T-helper 9 cell (primary cell): ENCODE measurements around the gene PODN.

ENCODE experiments used
- DNase-seq: peaks from one replicate; pipeline ENCODE4 v3.0.0-alpha.2; 2020

The PODN gene

DNA sequence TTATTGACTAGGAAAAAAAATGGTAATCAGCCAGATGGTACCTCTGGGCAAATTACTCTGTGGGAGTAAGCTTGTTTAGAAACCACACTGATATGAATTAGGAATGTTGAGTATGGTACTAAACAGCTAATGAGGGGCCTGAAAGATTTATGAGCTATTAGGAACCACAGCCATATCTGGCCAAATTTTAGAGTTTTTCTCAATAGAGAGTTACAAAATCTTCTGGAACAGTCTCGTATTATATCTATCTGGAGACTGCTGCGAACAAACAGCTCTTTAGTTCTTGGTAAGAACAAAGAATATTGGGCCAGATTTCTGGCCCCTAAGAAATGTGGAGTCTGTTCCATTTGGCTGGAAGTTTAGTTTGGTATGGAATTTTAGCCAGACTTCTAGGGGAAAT is 4.9 kb upstream of the PODN start:
- DNase-seq = no peak

DNA sequence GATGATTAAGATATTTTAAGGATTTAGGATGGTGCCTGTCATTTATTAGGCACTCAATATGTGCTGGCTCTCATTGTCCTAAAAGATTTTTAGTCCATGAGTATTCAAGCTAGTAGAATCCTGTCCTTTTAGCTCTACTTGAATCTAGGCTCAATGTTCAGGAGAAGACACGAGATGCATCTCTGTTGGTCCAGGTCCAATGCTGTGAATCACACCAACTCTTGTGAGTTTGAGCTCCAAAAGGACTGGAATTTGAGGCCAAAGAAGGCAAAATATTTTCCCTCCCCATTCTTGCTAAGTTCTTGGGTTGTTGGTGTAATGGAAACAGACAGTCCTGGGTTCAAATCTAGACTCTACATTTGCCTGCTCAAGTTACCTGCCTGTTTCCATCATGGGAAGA is 1.4 kb upstream of the PODN start:
- no peak for DNase-seq

DNA sequence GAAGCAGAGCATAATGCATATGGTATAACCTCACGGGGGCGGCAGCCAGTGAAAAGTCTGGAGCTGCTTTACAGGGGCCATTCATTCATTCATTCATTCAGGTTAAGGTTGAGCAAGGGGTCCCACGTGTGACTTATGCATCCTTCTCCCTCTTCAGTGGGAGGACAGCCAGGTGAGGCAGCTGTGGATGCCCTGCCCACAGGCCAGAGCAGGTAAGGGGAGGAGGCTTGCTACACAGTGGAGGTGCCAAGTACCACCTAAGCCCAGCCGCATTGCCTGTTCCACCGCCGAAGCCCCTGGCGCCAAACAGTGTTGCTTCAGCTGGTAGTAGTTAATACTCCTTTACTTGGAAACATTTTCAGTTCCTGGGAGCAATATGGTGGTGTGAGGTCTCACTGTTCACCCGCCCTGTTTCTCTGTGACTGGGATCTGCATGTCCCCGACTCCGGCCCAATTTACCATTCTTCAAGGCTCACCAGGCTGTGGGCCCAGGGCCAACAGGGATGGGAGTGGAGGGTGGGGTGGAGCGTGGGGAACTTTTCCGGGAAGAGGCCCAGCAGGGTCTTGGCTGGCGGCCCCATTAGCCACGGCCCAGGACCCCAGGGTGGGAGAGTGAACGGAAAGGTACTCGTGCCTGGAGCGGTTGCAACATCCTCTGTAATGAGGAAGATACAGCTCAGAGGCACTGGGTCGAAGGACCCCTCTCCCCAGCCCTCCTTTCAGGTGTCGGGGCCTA is 722 bp upstream of the PODN start:
- DNase-seq = no peak

DNA sequence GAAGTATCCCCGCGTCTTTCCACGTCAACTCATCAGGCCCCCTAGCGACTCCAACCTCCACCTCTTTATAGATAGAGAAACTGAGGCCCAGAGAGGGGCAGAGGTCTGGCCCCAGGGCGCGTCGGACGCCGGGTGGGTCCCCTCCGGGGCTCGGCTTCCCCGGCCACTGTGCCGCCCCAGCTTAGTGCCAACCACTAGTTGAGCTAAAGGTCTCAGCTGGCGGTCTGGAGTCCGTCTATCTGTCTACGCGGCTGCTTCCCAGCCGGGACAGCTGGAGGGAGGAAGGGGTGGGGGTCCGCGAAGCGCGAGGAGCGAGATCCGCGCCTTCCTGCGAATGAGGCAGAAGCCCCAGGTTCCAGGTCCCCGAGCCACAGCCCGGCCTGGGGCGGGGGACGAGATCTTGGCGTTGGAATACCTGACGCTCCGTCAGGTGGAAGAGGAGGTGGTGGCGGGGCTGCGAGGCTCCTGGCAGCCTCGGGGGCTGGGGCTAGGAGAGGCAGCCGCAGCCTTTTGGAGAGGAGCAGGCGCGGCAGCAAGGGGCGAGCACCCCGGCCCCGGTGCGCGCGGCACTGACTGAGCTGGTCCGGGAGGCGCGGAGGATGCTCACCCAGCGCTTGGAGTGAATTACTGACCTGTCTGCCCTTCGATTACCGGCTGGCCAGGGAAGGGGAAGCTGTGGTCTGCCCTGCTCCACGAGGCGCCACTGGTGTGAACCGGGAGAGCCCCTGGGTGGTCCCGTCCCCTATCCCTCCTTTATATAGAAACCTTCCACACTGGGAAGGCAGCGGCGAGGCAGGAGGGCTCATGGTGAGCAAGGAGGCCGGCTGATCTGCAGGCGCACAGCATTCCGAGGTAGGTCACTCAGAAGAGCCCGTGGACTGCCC is 937 bp downstream of the PODN start:
- DNase-seq = no peak

DNA sequence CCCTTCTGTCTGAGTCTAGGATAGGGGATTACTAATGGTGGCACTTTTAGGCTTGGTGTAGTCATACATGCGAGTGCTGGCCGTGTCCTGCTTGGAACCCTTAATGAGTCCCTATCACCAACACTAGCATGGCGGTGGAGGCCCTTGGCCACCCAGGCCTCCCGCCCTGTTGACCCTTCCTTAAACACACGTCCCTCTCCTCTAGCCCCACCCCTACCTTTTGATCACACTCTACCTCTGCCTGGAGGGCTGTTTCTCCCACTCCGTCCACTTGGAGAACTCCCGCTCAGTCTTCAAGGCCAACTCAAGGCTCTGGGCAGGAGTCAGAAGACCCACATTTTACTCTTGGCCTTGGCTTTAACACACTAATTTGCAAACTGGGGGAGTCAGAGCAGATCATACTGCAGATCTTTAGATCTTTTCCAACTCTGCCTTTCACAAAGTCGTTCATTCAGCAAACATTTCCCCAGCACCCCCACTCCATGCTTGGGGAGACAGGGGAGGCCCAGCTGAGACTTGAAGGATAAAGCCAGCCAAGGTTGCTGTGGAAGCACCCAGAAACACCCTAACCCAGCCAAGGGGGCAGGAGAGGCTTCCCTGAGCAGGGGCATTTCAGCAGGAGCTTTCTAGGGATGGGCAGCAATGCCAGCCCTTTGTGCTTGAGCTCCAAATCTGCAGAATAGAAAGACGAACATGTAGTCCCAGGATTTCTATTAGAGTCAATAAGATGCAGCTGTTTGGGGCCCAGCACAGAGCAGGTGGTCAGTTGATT is 1.9 kb downstream of the PODN start:
- no peak for DNase-seq

DNA sequence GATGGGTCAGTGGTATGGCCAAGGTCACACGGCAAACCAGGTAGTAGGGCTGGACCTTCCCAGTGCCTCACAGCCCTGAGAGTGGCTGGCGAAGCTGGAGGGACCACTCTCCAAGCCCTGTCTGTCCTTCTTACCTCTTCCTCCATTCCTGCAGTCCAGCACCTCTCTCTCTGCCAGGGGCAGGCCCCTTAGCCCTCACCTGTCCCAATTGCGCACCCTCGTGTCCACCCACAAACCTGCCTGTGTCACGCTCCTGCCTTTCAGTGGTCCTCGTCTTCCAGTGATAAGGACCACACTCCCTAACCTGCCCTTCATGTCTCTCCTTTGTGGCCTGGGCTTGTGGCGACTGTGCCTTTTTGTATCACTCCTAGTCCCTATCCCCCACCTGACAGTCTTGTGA is 3.4 kb downstream of the PODN start:
- DNase-seq = no peak

DNA sequence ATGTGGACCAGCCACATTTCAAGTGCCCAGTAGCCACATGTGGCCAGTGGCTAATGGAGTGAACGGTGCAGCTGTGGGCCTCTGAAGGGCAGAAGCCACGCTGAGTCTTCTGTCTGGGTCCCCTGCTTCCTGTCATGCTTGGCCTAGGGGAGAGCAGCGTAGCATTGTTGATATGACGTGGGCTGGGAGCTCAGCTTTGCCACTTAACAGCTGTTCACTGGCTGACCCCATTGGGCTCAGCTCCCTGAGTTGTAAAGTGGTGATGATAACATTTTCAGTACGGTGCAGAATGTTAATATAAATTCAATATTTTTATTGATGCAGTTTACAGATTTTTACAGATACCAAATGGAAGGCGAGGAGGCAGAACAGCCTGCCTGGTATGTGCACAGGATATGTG is 4.5 kb downstream of the PODN start:
- DNase-seq = no peak

DNA sequence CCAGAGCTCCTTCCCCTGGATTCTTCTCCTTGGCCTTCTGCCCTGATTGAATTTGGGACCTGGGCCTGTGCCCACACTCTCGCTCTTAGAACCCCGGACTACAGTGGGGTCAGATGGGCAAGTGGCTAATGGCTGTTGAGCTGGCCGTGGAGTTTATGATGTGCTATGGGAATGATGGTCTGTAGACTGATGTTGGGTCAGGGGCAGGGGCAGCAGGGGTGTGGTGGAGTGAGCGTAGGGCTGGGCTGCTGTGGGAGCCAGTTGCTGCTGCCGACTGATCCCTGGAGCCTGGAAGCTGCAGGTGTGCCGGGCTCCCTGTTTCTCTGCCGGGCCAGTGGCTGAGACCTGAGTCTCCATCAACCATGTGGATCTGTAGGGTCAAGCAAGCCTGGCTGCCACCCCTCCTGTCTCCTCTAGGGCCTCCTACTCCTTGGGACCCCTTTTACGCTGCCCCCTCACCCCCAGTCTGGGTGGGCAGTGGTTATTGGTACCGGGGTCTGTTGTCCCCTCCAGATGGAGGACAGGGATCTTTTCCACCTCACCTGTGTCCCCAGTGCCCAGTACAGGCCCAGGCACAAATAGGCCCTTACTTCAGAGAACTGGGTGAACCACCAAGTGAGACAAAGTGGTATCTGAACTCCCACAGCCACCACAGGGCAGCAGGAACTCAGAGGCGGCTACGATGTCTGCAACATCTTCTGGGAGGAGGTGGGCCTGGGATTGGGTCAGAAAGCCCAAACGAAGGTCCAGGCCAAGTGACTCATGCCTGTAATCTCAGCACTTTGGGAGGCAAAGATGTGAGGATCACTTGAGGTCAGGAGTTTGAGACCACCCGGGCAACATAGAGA is 5.1 kb downstream of the PODN start:
- no peak for DNase-seq

DNA sequence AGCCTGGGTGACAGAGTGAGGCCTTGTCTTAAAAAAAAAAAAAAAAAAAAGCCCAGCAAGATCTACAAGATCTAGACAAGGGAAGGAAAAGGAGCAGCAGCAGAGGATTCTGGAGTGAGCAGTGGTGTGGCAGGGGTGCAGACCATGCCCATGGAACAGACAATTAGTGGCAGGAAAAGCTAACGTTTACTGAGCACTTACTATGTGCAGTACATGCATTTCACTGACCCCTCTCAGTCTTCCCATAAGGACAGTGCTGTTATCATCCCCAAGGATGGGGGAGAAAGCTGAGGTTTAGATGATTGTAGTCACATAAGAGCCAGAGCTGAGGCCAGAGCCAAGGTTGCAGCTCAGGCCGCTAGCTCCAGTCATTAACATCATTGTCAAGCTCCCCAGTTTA is 5.9 kb downstream of the PODN start:
- DNase-seq = no peak

DNA sequence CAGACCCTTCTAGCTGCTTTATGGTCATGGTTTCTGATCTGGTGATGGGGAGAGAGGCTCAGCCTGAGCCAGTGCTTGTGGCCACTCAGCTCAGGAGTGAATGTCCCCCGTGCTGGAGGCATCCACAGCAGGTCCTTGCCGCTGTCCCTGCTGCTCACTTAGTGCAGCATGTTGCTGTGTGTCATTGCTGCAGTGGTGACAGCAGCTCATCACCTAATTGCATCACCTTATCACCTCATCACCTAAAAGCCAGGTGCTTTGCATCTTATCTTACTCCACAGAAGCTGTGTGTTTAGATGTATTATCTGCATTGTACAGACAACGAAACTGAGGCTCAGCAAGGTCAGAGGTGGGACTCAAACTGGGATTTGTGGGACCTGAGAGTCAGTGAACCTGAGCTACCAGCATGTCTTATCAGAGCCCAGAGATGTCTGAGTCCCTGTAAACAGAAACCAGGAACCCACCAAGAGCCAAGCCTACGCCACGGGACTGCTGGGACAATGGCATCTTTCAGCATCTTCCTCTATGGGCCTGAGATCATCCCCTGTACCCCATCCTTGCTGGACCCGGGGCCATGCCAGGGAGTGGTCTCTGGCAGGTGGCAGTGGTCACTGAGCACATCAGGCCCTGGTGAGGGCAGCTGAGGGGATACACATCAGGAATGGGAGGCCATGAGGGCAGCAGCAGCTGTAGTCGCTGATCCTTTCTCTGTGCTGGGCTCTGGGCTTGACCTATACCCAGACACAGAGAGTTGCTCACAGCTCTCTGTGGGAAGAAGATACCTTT is 6.5 kb downstream of the PODN start:
- no peak for DNase-seq

DNA sequence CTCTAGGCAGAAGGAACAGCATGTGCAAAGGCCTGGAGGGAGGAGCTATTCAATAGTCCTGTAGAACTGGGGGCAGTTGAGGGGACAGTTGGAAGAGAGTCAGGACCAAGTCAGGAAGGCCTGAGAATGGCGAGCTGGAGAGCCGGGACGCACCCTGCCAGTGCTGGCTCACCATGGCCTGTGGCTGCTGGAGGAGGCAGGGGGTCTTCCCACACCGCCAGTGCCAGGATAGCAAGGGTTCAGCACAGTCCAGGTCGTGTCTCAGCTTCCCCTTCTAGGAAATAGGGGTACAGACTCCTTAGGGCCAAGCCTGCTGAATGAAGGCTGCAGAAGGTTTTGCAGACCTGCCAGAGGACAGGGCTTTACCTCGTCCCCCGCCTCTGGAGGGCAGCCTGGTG is 7.3 kb downstream of the PODN start:
- DNase-seq = no peak

DNA sequence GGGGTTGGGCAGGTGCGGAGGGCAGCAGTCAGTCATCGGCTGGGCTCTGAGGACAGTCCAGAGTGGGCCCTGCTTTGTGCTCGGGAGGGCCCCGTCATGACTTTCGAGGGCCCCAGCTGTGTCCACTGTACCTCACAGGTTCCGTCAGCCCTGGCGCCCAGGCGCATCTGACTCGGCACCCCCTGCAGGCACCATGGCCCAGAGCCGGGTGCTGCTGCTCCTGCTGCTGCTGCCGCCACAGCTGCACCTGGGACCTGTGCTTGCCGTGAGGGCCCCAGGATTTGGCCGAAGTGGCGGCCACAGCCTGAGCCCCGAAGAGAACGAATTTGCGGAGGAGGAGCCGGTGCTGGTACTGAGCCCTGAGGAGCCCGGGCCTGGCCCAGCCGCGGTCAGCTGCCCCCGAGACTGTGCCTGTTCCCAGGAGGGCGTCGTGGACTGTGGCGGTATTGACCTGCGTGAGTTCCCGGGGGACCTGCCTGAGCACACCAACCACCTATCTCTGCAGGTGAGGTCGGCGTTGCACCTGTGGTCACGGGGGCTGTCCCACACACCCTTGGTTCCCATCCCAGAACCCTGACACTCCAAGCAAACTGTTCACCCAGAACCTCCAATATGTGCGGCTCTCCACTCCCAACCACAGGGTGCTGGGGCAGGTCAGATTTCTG is 7.8 kb downstream of the PODN start:
- DNase-seq = no peak

DNA sequence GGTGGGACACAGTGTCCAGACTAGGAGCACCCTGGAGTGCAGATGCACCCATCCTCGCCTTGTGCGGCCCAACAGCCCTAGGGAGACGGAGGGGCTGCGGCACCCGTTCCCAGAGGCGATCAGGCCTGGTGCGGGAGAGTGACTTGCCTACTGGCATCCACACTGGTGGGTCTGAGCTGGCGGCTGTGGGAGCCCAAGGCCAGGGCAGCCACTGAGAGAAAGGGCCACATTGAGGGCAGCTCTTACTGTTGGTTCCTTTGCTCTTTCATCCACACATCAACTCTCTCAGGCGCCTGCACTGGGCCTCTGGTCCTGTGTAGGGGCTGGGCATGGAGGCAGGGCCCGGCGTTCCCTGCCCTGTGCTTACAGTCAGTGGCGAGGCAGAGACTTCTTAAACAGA is 8.6 kb downstream of the PODN start:
- no peak for DNase-seq

DNA sequence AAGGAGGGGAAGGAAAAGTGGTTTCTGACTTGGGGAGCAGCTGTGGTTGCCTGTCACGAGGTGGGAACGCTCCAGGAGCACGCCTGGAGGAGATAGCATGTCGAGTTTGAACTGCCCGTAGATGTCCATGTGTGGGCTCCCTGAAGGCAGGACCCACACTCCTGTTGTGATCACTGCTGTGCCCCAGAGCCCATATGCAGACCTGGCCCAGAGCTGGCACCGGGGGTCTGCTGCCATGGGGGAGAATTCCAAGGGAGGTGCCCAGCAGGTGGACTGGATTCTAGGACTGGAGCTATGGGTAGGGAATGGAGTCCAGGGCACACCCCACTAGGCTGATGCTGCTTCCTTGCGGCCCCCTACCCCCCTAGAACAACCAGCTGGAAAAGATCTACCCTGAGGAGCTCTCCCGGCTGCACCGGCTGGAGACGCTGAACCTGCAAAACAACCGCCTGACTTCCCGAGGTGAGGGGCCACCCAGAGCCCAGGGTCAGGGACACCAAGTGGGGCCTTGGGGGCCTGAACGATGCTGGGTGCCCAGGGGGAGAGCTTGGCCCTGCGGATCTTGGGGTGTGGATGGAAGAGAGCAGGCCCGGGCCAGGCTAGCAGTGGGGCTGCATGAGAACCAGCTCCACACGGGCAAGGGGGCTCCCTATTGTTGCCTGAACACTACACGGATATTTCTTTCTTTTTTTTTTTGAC is 9.3 kb downstream of the PODN start:
- DNase-seq = no peak

DNA sequence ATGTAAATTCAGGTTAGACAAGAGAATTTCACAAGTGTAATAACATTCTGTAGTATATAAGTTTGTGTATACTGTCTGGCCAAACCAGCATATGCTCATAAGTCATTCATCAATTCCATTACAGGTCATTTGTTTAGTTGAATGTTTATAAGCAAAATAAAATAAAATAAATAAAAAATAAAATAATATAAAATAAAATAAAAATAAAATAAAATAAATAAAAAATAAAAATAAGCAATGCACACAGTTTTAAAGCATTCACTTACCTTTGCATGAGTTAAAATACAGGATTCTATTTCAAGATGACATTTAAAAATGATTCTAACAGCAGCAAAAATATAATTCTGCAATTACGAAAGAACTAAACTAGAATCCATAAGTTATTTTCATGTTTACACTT is 9.9 kb downstream of the PODN start:
- no peak for DNase-seq

DNA sequence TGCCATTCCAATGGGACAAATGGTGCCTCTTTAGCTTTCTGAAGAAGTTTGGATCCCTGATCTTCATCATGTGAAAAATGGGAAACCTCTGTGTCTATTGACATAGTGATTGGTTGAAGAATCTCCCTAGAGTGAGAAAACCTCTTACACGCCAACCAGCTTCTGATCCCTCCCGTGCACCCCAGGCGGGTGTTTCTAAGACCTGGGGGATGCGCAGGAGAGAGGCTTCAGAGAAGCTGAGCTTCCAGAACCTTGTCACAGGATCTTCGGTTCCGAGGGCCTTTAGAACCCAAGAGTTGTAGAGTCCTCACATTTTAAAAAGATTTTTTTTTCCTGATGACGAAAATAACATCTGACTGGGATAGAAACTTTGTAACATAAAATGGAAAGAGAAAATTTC is 11.3 kb downstream of the PODN start:
- DNase-seq = no peak

DNA sequence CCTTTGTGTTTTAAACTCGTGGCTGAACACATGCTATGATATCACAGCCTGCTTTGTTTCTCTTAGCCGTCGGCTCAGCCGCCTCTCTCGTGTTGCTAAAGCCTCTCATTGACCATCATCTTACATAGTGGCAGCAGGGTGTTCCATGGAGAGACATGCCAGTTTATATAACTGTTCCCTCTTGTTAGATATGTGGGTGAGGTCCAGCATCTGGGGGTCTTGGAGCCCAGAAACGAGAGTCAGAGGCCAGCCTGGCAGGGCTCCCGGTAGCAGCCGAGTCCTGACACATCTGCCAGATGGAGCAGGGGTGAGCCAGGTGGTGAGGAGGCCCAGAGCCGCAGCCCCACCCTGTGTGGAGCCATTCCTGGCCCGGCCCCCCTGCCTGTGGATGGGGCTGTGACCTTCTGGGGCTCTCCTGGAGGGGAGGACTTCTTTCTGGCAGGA is 11.9 kb downstream of the PODN start:
- DNase-seq = no peak

DNA sequence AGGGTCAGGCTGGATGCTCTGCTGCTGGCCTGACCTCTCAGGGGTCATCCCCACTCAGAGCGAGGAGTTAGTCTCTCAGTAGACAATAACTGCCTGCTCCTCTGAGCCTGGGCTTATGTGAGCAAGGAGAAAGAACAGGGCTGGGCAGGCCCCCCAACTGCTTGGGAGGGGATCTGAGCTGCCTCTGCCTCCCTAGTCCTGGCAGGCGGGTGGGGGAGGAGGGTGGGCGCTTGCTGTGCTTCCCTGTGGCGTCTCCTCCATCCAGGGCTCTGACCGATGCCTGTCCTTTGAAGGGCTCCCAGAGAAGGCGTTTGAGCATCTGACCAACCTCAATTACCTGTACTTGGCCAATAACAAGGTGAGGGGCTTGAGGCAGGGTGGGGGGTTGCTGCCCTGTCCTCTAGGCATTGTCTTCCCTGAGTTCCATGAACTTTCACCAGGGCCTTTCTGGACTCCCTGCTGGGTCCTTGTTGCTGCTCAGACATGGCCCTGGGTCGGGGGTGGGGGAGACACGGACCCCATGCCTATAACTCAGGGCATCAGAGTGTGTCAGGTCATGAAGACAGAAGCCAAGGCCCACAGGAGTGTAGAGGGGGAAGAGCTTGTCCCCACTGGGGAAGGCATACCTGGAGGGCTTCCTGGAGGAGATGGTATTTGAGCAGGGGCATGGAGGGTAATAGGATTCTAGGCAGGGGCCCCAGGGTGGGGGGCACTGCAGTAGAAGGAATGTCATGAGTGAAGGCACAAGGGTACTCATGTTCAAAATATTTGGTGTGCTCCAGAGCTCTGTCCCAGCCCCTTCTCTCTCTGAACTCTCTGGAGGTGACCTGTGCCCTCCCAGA is 12.5 kb downstream of the PODN start:
- DNase-seq = no peak

DNA sequence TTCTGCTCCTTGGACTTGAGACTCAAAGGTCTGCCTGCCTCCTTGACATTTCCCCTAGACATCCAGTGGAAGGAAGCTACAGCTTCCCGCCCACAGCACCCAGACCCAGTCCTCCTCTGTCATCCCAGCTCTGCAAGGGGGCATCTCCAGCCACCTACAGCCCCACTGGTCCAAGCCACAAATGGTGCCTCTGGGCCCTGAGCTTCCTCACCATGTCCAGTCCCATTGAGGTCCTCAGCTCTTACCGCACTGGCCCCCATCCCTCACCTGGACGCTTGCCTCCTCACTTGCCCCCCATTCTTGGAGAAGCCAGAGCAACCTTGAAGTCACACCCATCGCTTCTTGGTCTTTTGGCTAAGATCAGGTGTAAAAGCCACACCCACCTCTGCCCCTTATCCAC is 13.2 kb downstream of the PODN start:
- DNase-seq = no peak

DNA sequence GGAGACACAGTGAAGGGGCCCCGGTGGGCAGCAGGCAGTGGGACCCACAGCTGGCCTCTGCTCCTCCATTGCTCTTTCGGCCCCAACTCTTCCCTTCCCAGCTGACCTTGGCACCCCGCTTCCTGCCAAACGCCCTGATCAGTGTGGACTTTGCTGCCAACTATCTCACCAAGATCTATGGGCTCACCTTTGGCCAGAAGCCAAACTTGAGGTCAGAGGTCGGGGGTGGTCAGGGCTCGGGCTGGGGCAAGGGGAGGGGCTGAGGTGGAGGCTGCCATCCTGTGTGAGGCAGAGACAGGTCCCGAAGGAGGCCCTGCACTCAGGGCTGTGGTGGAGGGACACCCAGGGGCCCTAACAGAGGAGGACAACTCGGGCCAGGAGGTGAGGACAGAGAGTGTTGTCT is 13.7 kb downstream of the PODN start:
- DNase-seq = no peak
